Measurements from ENCODE around the gene FABP6. TPM values are rescaled to one million over a fixed set of nuclear protein-coding genes. Genes with fewer than 3 reads are reported as not detected.

Gene FABP6
- total and polyA plus RNA-seq, 4 donors = 5.0 to 13.1 (median 6.3) TPM

- Histone ChIP-seq H3K36me3 (ENCODE audit: control insufficient read depth in 4 of 4, insufficient read depth in 4 of 4, low read length in 4 of 4) (peaks cover 0 to 14% (median 3%) of the 10 kb centered on the region in 4 donors), H3K27me3 (ENCODE audit: control insufficient read depth in 3 of 3, insufficient read depth in 3 of 3, low read length in 2 of 3) (no peaks in the 10 kb centered on the region), H3K4me1 (ENCODE audit: control insufficient read depth in 5 of 5, insufficient read depth in 5 of 5, low read length in 5 of 5) (peaks cover 0 to 1% (median 0%) of the 10 kb centered on the region in 5 donors), H3K4me3 (no peak overlapping the region), H3K27ac (ENCODE audit: low read depth in 1 of 2, low read length in 1 of 2) (no peak overlapping the region), H3K9ac (ENCODE audit: insufficient read depth in 1 of 2, low read length in 2 of 2) (no peak overlapping the region), H3K9me3 (ENCODE audit: control insufficient read depth in 4 of 4, insufficient read depth in 3 of 4, low read length in 3 of 4) (no peaks in the 10 kb centered on the region)
- WGBS, 2 donors = 76 to 78% methylated on average over 7 of the region's 7 CpGs
- TF ChIP-seq CTCF (IDR thresholded peaks at IDR 0.05; ENCODE audit: control extremely low read depth, extremely low read depth) = no peak
- ATAC-seq (ENCODE audit: insufficient read depth, low FRiP score) = no peak
- DNase-seq = no peak
Measured at GRCh38 chr5:160278343-160278742, 49.0 kb downstream of the FABP6 start.

DNA sequence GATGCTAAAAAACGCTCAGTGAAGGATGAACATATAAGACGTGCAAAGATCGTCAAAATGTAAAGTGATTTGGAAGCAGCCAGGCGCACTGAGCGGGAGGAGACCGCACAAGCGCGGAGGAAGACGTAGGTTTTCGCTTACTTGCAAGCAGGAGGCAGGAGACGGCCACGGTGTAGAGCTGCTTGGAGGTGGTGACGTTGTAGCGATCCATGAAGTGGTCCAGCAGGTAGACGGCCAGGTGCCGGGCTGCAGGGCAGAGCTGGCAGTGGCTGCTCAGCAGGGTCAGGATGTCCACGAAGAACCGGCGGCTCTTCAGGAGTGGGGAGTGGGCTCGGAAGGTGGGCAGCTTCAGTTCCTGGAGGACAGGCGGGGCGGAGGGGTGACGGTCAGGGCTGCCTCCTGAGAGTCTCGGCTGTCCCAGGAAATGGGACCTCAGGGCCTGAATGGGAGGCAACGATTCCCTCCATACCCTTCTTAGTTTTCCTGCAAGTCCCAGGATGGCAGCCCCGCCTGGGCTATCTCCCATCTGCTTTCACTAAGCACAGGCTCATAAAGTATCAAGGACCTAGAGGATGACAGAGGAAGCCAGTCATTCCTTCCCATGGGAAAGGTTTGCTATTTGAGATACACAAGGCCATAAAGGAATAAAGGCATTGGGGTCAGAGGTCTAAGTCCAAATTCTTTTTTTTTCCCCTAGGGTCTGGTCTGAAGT is 51.2 kb downstream of the FABP6 start:
- H3K27ac ChIP-seq (ENCODE audit: low read depth in 1 of 2, low read length in 1 of 2) = no peak overlapping the region
- no peak overlapping the region for H3K9ac ChIP-seq (ENCODE audit: insufficient read depth in 1 of 2, low read length in 2 of 2)
- no peaks in the 10 kb centered on the region for H3K9me3 ChIP-seq (ENCODE audit: control insufficient read depth in 4 of 4, insufficient read depth in 3 of 4, low read length in 3 of 4)
- ATAC-seq (ENCODE audit: insufficient read depth, low FRiP score) = no peak
- 93 to 95% methylated on average over 26 of the region's 26 CpGs for WGBS, 2 donors
- H3K36me3 ChIP-seq (ENCODE audit: control insufficient read depth in 4 of 4, insufficient read depth in 4 of 4, low read length in 4 of 4) = peaks cover 0 to 11% (median 3%) of the 10 kb centered on the region in 4 donors
- no peak for TF ChIP-seq CTCF (IDR thresholded peaks at IDR 0.05; ENCODE audit: control extremely low read depth, extremely low read depth)
- H3K4me3 ChIP-seq = no peak overlapping the region
- DNase-seq = no peak
- peaks cover 0 to 3% (median 0%) of the 10 kb centered on the region in 5 donors for H3K4me1 ChIP-seq (ENCODE audit: control insufficient read depth in 5 of 5, insufficient read depth in 5 of 5, low read length in 5 of 5)
- H3K27me3 ChIP-seq (ENCODE audit: control insufficient read depth in 3 of 3, insufficient read depth in 3 of 3, low read length in 2 of 3) = no peaks in the 10 kb centered on the region

DNA sequence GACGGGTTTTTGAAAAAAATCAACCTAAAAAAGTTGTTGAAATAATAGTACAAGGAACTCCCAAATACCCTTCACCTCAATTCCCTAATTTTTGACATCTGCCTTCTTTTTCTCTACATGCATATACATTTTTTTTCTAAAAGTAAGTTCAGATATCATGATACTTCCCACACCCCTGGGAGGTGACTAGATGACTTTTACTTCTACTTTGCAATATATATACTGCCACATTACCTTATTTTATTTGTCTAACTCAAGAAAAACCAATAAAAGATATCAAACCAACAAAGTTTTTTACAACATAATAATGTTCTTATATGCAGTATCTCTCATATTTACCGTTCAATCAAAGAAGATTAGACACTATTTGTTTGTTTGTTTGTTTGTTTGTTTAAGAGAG is 52.0 kb downstream of the FABP6 start:
- Histone ChIP-seq H3K9me3 (ENCODE audit: control insufficient read depth in 4 of 4, insufficient read depth in 3 of 4, low read length in 3 of 4) (no peaks in the 10 kb centered on the region), H3K36me3 (ENCODE audit: control insufficient read depth in 4 of 4, insufficient read depth in 4 of 4, low read length in 4 of 4) (peaks cover 0 to 11% (median 2%) of the 10 kb centered on the region in 4 donors), H3K4me3 (no peak overlapping the region), H3K27ac (ENCODE audit: low read depth in 1 of 2, low read length in 1 of 2) (no peak overlapping the region), H3K27me3 (ENCODE audit: control insufficient read depth in 3 of 3, insufficient read depth in 3 of 3, low read length in 2 of 3) (no peaks in the 10 kb centered on the region), H3K4me1 (ENCODE audit: control insufficient read depth in 5 of 5, insufficient read depth in 5 of 5, low read length in 5 of 5) (peaks cover 0 to 9% (median 0%) of the 10 kb centered on the region in 5 donors), H3K9ac (ENCODE audit: insufficient read depth in 1 of 2, low read length in 2 of 2) (no peak overlapping the region)
- TF ChIP-seq CTCF (IDR thresholded peaks at IDR 0.05; ENCODE audit: control extremely low read depth, extremely low read depth) = no peak
- no peak for ATAC-seq (ENCODE audit: insufficient read depth, low FRiP score)
- no peak for DNase-seq
- WGBS, 2 donors = 90 to 92% methylated on average over 2 of the region's 2 CpGs

Measured in lung (tissue), 12 donors.